NCI-H526 (cell line): ENCODE measurements around the gene CNOT6L.

Experiments used
- DNase-seq, 2 experiments: peaks; one replicate each; lab custom pipeline; 2025; lab: John Stamatoyannopoulos, UW

The CNOT6L gene

GRCh38 chr4:77712675-77713074, 106.5 kb downstream of the CNOT6L start:
- DNase-seq, result no peak

DNA sequence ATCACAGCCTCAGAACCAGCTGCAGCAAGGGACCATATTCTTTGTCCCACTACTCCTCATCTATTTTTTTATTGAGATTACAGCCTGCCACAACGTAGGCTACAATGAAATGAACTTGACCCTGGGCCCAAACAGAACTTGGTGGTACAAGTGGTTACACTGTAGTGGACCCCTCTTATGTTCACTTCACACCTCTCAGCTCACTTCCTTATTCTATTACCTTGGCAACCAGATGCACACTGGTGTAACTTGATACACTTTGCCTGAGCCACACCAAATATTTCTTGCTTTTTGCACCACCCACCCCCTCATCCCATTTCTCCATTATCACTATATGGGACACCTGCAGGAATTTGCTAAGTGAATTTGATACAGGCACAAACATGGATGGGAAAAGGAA, 107.7 kb downstream of the CNOT6L start:
- DNase-seq, result no peak

DNA sequence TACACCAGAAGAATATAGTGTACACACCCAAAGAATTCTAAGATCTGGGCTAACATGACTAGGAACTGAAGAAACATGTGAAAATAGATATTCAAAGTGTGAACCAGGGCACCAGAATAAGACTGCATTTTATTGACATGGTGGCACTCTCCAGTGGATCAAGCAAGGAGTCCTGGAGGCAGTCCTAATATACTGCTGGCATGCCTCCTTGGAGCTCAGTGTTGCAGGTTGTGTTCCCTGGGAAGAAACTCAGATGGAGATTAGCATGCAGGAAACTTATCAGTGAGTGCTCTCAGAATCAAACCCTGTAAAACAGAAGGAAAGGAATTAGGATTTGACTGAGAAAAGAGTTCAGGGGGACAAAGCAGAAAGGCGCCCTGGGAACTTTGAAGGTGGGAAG, 108.5 kb downstream of the CNOT6L start:
- no peak for DNase-seq

- DNase-seq, result no peak
Measured at GRCh38 chr4:77710059-77710458, 109.1 kb downstream of the CNOT6L start.

DNA sequence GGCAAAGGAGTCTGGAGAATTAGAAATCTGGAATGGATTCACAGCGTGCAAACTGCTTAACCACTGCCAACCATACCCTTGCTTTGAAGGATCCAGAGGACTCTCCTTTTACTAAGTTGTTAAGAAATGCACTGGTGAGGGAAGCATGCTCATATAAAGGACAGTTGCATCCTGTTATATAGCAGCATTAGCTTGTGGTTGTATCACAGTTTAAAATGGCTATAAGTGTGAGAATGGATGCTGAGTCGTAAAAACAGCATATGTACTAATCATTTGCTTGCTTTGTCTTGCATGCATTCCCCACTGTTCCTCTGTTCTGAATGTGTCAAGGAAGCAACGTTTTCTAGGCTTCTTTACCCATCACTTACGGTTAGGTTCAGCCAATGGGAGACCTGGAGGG, 112.5 kb downstream of the CNOT6L start:
- no peak for DNase-seq

DNA sequence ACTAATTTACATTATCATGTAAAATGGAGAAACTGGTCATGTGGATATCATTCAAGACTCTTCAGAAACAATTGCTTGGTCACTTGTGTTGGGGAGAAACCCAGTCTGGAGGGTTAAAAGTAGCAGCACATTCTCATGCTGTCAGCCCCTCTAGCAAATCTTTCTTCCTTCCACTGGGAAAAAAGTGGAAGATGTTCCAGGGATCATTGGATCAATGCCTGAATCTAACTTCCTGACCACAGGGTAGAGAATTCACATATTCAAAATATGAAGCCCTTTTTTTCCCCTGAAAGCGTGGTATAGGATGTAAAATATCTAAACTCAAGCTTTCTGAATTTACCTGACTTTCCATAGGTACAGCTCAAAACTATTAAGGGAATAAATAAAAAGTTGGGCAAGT, 115.5 kb downstream of the CNOT6L start:
- DNase-seq, result no peak

- no peak for DNase-seq
Measured at GRCh38 chr4:77701121-77701520, 118.0 kb downstream of the CNOT6L start.

- DNase-seq, result no peak
Measured at GRCh38 chr4:77699731-77700210, 119.4 kb downstream of the CNOT6L start.

DNA sequence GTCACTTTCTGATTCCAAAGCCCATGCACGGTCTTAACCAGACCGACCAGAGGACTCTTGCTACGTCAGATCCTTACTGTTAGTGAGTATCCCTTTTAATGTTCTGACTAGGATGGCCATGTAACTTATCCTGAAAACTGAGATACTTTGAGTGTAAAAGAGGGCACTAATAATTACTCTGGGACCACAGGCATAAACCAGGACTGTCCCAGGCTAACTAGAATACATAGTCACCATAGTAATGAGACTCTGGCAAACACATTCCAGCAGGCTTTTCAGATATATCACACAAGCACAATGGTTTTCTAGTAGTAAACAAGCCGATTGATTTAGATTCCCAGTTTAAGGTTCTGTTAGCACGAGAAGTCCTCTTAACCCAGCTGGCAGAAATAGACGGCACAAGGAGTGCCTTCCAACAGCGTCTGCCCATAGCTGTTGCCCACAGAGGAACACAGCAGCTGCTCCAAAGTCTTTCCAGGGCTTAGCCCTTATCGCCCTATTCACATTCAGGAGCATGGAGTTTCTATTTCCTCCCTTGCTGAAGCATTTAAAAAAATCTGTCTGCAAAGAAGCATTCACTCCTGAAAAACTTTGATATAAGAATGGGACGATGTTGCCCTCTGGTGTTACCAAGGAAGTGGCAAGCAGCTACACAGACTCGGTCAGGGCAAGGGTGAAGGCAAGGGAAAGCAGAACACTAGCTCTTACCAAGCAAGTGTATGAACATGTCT, 121.1 kb downstream of the CNOT6L start:
- peak in 1 of 2 experiments; percentile 14 for DNase-seq

DNA sequence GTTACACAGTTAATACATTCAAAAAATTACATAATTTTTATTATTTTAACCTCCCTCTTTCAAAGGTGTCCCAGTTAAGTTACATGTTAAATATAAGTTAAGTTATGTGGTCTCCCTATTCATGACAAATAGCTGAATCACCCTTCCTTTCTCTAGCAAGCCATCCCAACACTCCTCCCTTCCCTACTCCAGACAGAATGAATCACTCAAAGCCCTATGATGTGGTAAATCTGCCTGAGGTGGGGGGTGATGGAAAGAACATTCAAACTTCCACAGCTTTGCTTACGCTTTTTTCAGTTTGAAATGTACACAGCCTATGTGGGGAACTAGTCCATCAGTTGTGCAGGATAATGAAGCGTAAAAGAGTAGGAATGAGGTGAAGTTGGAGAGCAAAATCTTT, 123.4 kb downstream of the CNOT6L start:
- no peak for DNase-seq

DNA sequence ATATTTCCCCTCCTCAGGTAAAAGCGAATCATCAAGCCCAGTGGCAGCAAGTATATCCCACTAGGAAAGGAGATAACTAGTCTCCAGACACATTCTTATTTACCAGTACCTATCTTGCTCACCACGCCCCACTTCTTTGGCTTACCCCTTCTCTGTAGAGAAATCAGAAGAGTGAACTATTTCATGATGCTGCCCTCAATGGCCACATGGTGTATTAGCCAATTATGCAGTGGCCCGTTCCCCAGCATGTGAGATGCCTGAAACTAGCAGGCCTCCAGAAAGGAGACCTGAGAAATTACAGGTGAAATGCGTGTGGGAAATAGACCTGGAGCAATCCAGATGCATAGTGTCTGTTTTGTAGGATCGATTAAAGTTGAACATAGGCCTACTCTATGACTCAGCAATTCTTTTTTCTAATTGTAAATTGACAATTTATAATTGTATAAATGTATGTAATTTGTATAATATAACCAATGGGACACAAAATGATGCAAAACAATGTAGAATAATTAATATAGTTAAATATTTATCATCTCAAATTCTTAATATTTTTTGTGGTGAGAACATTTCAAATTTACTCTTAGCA, 126.2 kb downstream of the CNOT6L start:
- no peak for DNase-seq

- DNase-seq, result no peak
Measured at GRCh38 chr4:77681792-77682191, 137.4 kb downstream of the CNOT6L start.

- no peak for DNase-seq
Measured at GRCh38 chr4:77676842-77677241, 142.3 kb downstream of the CNOT6L start.

DNA sequence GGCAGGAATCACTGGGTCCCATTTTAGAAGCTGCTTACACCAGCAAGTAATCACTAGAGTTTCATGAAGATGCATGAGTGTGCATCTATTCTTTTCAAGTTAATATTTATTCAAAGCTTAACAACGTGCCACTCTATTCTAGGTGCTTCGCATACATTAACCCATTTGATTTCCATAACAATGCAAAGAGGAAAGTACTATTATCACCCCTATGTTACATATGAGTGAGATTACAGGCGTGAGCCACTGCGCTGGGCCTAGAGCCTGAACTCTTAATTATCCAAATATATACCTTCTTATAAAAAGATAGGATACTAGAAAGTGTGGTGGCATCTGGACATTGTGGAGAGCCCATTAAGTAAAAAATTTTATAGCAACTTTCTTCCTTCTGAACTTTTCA, 148.1 kb downstream of the CNOT6L start:
- no peak for DNase-seq

GRCh38 chr4:77669946-77670590, 149.1 kb downstream of the CNOT6L start:
- DNase-seq, result no peak

- DNase-seq, result no peak
Measured at GRCh38 chr4:77665381-77666069, 153.6 kb downstream of the CNOT6L start.
